ENCODE data around the gene SPC25.

GRCh38 chr2:168903888-168904287 is 13.7 kb upstream of the SPC25 start:
- TF ChIP-seq MXI1 (conservative IDR thresholded peaks at IDR 0.05; ENCODE audit: poor library complexity, severe bottlenecking) (no peak), CTCF (IDR thresholded peaks at IDR 0.05; ENCODE audit: poor library complexity, severe bottlenecking) (no peak), POLR2AphosphoS5 (IDR thresholded peaks at IDR 0.05) (no peak), EZH2 (IDR thresholded peaks at IDR 0.05; ENCODE audit: borderline replicate concordance, insufficient read depth, low read length, poor library complexity, severe bottlenecking) (no peak), EP300 (conservative IDR thresholded peaks at IDR 0.05; ENCODE audit: poor library complexity, severe bottlenecking) (no peak)

Data from neural cell (in vitro differentiated cells).